NCI-H82 treated with DMSO at 0.1 percent for 48 hours (cell line): ENCODE results near the gene S100A11.

Experiments used
- DNase-seq: peaks from one replicate; lab custom pipeline; 2025; ENCODE audit not compliant: unreplicated experiment; lab: John Stamatoyannopoulos, UW

Gene S100A11

GRCh38 chr1:151985768-151986167 is 51.0 kb downstream of the S100A11 start:
- no peak for DNase-seq

- no peak for DNase-seq
Observed at GRCh38 chr1:151985270-151985669, 51.5 kb downstream of the S100A11 start.

DNA sequence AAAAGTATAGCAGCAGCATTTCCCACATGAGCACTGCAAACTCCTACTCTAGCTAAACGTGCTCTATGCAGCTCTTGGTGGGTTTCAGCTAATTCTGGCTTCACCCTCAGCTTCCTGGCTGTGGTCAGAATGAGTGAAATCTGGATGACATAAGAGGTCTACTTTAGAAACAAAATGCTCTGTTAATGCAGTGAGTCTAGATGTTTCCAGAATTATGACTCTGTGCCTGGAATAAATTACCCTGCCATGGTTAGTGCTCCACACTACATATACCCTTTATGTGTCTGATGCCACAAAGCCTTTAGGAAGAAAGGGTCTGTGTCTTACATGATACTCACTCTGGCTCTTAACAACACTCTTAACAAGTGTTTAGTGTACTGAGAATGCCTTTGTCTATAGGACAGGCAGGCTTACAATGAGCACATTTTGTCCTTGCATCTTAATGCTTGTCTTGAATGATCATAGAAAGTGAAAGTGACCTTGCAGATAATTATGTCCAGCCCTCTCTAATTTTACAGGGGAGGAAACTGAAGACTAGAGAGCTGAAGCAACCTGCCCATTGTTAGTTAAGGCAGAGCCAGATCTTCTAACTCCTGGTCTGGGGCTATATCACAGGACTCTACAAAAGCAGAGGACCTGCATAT is 52.4 kb downstream of the S100A11 start:
- no peak for DNase-seq
